ENCODE data around the gene STIL. TPM values are rescaled to one million over a fixed set of nuclear protein-coding genes. Genes with fewer than 3 reads are reported as not detected.

STIL gene
- total RNA-seq, 2 donors from 2014 or later: 39.3 to 48.0 TPM

GRCh38 chr1:47309427-47309826, 4.5 kb downstream of the STIL start:
- no peak for DNase-seq
- Histone ChIP-seq H3K27me3 (ENCODE audit: control insufficient read depth, insufficient read depth, low read length, poor library complexity, severe bottlenecking) (no peaks in the 10 kb centered on the region), H3K9ac (ENCODE audit: extremely low read depth, low read length, poor library complexity, severe bottlenecking) (no peak overlapping the region), H3K4me3 (ENCODE audit: low read length) (no peak overlapping the region), H3K4me1 (ENCODE audit: control insufficient read depth, insufficient read depth, low read length) (no peaks in the 10 kb centered on the region), H3K9me3 (ENCODE audit: control insufficient read depth, low read length) (peaks cover 3% of the 10 kb centered on the region), H3K36me3 (ENCODE audit: control insufficient read depth, insufficient read depth, low read length) (peaks cover 45% of the 10 kb centered on the region), H3K27ac (ENCODE audit: low read depth, low read length) (no peak overlapping the region)
- no peaks in the 10 kb centered on the region for H3K9me3 Mint-ChIP-seq
- H3K27ac Mint-ChIP-seq: no peak overlapping the region
- TF ChIP-seq, protein P1, sequence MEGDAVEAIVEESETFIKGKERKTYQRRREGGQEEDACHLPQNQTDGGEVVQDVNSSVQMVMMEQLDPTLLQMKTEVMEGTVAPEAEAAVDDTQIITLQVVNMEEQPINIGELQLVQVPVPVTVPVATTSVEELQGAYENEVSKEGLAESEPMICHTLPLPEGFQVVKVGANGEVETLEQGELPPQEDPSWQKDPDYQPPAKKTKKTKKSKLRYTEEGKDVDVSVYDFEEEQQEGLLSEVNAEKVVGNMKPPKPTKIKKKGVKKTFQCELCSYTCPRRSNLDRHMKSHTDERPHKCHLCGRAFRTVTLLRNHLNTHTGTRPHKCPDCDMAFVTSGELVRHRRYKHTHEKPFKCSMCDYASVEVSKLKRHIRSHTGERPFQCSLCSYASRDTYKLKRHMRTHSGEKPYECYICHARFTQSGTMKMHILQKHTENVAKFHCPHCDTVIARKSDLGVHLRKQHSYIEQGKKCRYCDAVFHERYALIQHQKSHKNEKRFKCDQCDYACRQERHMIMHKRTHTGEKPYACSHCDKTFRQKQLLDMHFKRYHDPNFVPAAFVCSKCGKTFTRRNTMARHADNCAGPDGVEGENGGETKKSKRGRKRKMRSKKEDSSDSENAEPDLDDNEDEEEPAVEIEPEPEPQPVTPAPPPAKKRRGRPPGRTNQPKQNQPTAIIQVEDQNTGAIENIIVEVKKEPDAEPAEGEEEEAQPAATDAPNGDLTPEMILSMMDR (conservative IDR thresholded peaks at IDR 0.05): no peak
- peaks cover 50% of the 10 kb centered on the region for H3K36me3 Mint-ChIP-seq (ENCODE audit: low read depth)
- H3K4me3 Mint-ChIP-seq: no peak overlapping the region
- H3K4me1 Mint-ChIP-seq: peaks cover 31% of the 10 kb centered on the region
- WGBS, 2 experiments (ENCODE audit: insufficient coverage in 1 of 2, insufficient read length in 1 of 2): 96 to 100% methylated on average over 4 of the region's 4 CpGs
- no peaks in the 10 kb centered on the region for H3K27me3 Mint-ChIP-seq (ENCODE audit: insufficient read depth)

- no peak overlapping the region for H3K4me3 ChIP-seq (ENCODE audit: low read length)
- Mint-ChIP-seq H3K36me3 (ENCODE audit: low read depth) (peaks cover 63% of the 10 kb centered on the region), H3K27ac (no peak overlapping the region), H3K27me3 (ENCODE audit: insufficient read depth) (no peaks in the 10 kb centered on the region), H3K4me1 (peaks cover 6% of the 10 kb centered on the region), H3K9me3 (no peaks in the 10 kb centered on the region), H3K4me3 (no peak overlapping the region)
- no peaks in the 10 kb centered on the region for H3K4me1 ChIP-seq (ENCODE audit: control insufficient read depth, insufficient read depth, low read length)
- WGBS, 2 experiments (ENCODE audit: insufficient coverage in 1 of 2, insufficient read length in 1 of 2): 88 to 100% methylated on average over 1 of the region's 2 CpGs
- DNase-seq: no peak
- TF ChIP-seq, protein P1 (conservative IDR thresholded peaks at IDR 0.05): no peak
- peaks cover 82% of the 10 kb centered on the region for H3K36me3 ChIP-seq (ENCODE audit: control insufficient read depth, insufficient read depth, low read length)
- H3K9me3 ChIP-seq (ENCODE audit: control insufficient read depth, low read length): no peaks in the 10 kb centered on the region
- no peak overlapping the region for H3K9ac ChIP-seq (ENCODE audit: extremely low read depth, low read length, poor library complexity, severe bottlenecking)
- H3K27ac ChIP-seq (ENCODE audit: low read depth, low read length): no peak overlapping the region
- no peaks in the 10 kb centered on the region for H3K27me3 ChIP-seq (ENCODE audit: control insufficient read depth, insufficient read depth, low read length, poor library complexity, severe bottlenecking)
These were observed 11.5 kb downstream of the STIL start for GRCh38 chr1:47302472-47302871.

DNA sequence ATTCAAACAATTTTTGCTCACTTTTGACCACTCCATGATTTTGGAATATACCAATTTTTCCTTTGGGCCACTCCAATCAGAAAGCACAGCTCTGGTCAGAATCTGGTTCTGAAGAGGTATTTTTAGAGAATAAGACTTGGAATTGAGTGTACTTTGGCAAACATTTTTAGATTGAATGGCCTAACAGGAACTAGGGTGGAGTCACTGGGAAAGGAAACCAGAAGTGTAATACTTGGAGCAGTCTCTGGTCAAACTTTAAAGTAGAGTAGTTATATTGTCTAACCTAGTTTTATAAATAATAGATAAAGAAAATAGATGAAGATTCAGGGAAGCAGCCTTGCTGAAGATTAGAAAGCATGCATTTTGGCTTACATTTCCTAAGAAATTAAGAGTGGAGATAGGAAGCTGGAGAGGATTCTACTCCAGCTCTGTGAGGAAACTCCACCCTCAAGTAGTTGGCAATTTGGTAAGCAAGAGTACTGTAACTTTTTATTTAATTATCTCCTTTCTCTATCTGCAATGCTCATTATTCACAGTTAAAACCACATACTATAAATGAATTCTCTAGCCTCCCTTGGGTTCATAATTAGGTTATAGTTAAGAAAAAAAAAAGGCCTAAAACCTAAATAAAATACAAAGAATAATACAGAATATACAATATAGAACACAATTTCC, 15.8 kb downstream of the STIL start:
- DNase-seq: no peak
- Histone ChIP-seq H3K27ac (ENCODE audit: low read depth, low read length) (no peak overlapping the region), H3K4me1 (ENCODE audit: control insufficient read depth, insufficient read depth, low read length) (no peaks in the 10 kb centered on the region), H3K9me3 (ENCODE audit: control insufficient read depth, low read length) (no peaks in the 10 kb centered on the region), H3K27me3 (ENCODE audit: control insufficient read depth, insufficient read depth, low read length, poor library complexity, severe bottlenecking) (no peaks in the 10 kb centered on the region), H3K36me3 (ENCODE audit: control insufficient read depth, insufficient read depth, low read length) (peaks cover 77% of the 10 kb centered on the region), H3K9ac (ENCODE audit: extremely low read depth, low read length, poor library complexity, severe bottlenecking) (no peak overlapping the region), H3K4me3 (ENCODE audit: low read length) (no peak overlapping the region)
- Mint-ChIP-seq H3K4me3 (no peak overlapping the region), H3K27me3 (ENCODE audit: insufficient read depth) (no peaks in the 10 kb centered on the region), H3K9me3 (no peaks in the 10 kb centered on the region), H3K27ac (no peak overlapping the region), H3K4me1 (peaks cover 5% of the 10 kb centered on the region), H3K36me3 (ENCODE audit: low read depth) (peaks cover 63% of the 10 kb centered on the region)
- TF ChIP-seq, protein P1 (conservative IDR thresholded peaks at IDR 0.05): no peak

Data from endodermal cell (in vitro differentiated cells).